Measurements from ENCODE around the gene KRT16. TPM values are rescaled to one million over a fixed set of nuclear protein-coding genes. Genes with fewer than 3 reads are reported as not detected.
"Not testable (repeated sequence)": the region's sequence is repeated elsewhere in the genome, so short reads cannot be mapped to it uniquely, and the experiment has no call there.

Gene KRT16
- polyA plus RNA-seq, 4 donors = 0.09 TPM; not detected in 3

- DNase-seq (ENCODE audit: low read depth in 4 of 4, low spot score in 3 of 4) = no peak
Observed at GRCh38 chr17:41617698-41618097, 5.1 kb upstream of the KRT16 start.

GRCh38 chr17:41617136-41617535, 4.6 kb upstream of the KRT16 start:
- no peak for DNase-seq (ENCODE audit: low read depth in 4 of 4, low spot score in 3 of 4)

- DNase-seq (ENCODE audit: low read depth in 4 of 4, low spot score in 3 of 4) = not testable (repeated sequence)
Observed at GRCh38 chr17:41616486-41616885, 3.9 kb upstream of the KRT16 start.

- no peak for DNase-seq (ENCODE audit: low read depth in 4 of 4, low spot score in 3 of 4)
Observed at GRCh38 chr17:41615454-41615853, 2.9 kb upstream of the KRT16 start.

GRCh38 chr17:41614767-41615166, 2.2 kb upstream of the KRT16 start:
- not testable (repeated sequence) for DNase-seq (ENCODE audit: low read depth in 4 of 4, low spot score in 3 of 4)

GRCh38 chr17:41614098-41614497, 1.5 kb upstream of the KRT16 start:
- no peak for DNase-seq (ENCODE audit: low read depth in 4 of 4, low spot score in 3 of 4)

GRCh38 chr17:41613277-41614082, 913 bp upstream of the KRT16 start:
- DNase-seq (ENCODE audit: low read depth in 4 of 4, low spot score in 3 of 4) = no peak

- no peak for DNase-seq (ENCODE audit: low read depth in 4 of 4, low spot score in 3 of 4)
Observed at GRCh38 chr17:41610965-41611640, 1.5 kb downstream of the KRT16 start.

- DNase-seq (ENCODE audit: low read depth in 4 of 4, low spot score in 3 of 4) = not testable (repeated sequence)
Observed at GRCh38 chr17:41610061-41610517, 2.5 kb downstream of the KRT16 start.

- not testable (repeated sequence) for DNase-seq (ENCODE audit: low read depth in 4 of 4, low spot score in 3 of 4)
Observed at GRCh38 chr17:41606930-41607329, 5.6 kb downstream of the KRT16 start.

- DNase-seq (ENCODE audit: low read depth in 4 of 4, low spot score in 3 of 4) = no peak
Observed at GRCh38 chr17:41602524-41602923, 10.0 kb downstream of the KRT16 start.

GRCh38 chr17:41600318-41600717, 12.2 kb downstream of the KRT16 start:
- DNase-seq (ENCODE audit: low read depth in 4 of 4, low spot score in 3 of 4) = no peak

- no peak for DNase-seq (ENCODE audit: low read depth in 4 of 4, low spot score in 3 of 4)
Observed at GRCh38 chr17:41599680-41600079, 12.9 kb downstream of the KRT16 start.

GRCh38 chr17:41595585-41595984, 17.0 kb downstream of the KRT16 start:
- DNase-seq (ENCODE audit: low read depth in 4 of 4, low spot score in 3 of 4) = no peak

GRCh38 chr17:41594363-41594915, 18.1 kb downstream of the KRT16 start:
- DNase-seq (ENCODE audit: low read depth in 4 of 4, low spot score in 3 of 4) = no peak

- no peak for DNase-seq (ENCODE audit: low read depth in 4 of 4, low spot score in 3 of 4)
Observed at GRCh38 chr17:41593306-41593981, 19.1 kb downstream of the KRT16 start.

- DNase-seq (ENCODE audit: low read depth in 4 of 4, low spot score in 3 of 4) = no peak
Observed at GRCh38 chr17:41592601-41593305, 19.8 kb downstream of the KRT16 start.

- no peak for DNase-seq (ENCODE audit: low read depth in 4 of 4, low spot score in 3 of 4)
Observed at GRCh38 chr17:41589301-41589700, 23.3 kb downstream of the KRT16 start.

- DNase-seq (ENCODE audit: low read depth in 4 of 4, low spot score in 3 of 4) = no peak
Observed at GRCh38 chr17:41588126-41588810, 24.3 kb downstream of the KRT16 start.
